Natural killer cell (primary cell): Measurements from ENCODE around the gene ASIC5. TPM values are rescaled to one million over a fixed set of nuclear protein-coding genes. Genes with fewer than 3 reads are reported as not detected.

Experiments used
- ATAC-seq, 3 donors: fragments of 150-1000 bp in 2 of 3; fragments of 200-7000 bp in 1 of 3; cut with Tn5 transposase; 1 replicate in 1 of 3; 2 replicates in 2 of 3; pipeline ENCODE4 v1.10.0; 2021; ENCODE audit warnings: mild to moderate bottlenecking in 2 of 3, moderate library complexity in 2 of 3
- DNase-seq, 2 donors: peaks; one replicate each; pipeline versions ENCODE4 v3.0.0 to v3.0.0-alpha.2; 2013 to 2021; ENCODE audit warnings: mixed read lengths in 1 of 2
- H3K27ac ChIP-seq: one replicate; pipeline ENCODE4 v1.5.1; 2013; ENCODE audit warnings: mild to moderate bottlenecking, low read length
- H3K27me3 ChIP-seq: one replicate; pipeline ENCODE4 v1.6.1; 2013; ENCODE audit warnings: low read length; ENCODE audit not compliant: control insufficient read depth, insufficient read depth
- H3K36me3 ChIP-seq: one replicate; pipeline ENCODE4 v1.6.1; 2013; ENCODE audit warnings: low read length; ENCODE audit not compliant: control insufficient read depth, insufficient read depth
- H3K4me1 ChIP-seq: one replicate; pipeline ENCODE4 v1.6.1; 2013; ENCODE audit warnings: low read length; ENCODE audit not compliant: control insufficient read depth, insufficient read depth
- H3K4me3 ChIP-seq: one replicate; pipeline ENCODE4 v1.5.1; 2013; ENCODE audit warnings: low read length
- H3K9me3 ChIP-seq: one replicate; pipeline ENCODE4 v1.6.1; 2013; ENCODE audit warnings: low read length; ENCODE audit not compliant: control insufficient read depth, insufficient read depth
- H3K27ac Mint-ChIP-seq, 2 donors: one replicate each; pipeline ENCODE4 v1.8.0; 2022; ENCODE audit warnings: mild to moderate bottlenecking in 2 of 2, mixed read lengths in 2 of 2, moderate library complexity in 1 of 2
- H3K27me3 Mint-ChIP-seq, 2 donors: one replicate each; pipeline ENCODE4 v1.8.0; 2022; ENCODE audit warnings: low read depth in 2 of 2, mixed read lengths in 2 of 2
- H3K36me3 Mint-ChIP-seq: one replicate; pipeline ENCODE4 v1.8.0; 2022; ENCODE audit warnings: mixed read lengths
- H3K4me1 Mint-ChIP-seq, 2 donors: one replicate each; pipeline ENCODE4 v1.8.0; 2022; ENCODE audit warnings: mixed read lengths in 2 of 2
- H3K4me3 Mint-ChIP-seq: one replicate; pipeline ENCODE4 v1.8.0; 2022; ENCODE audit warnings: mild to moderate bottlenecking, moderate library complexity, mixed read lengths
- H3K9me3 Mint-ChIP-seq, 2 donors: one replicate each; pipeline ENCODE4 v1.8.0; 2022; ENCODE audit warnings: mixed read lengths in 2 of 2
- CTCF ChIP-seq: fragments of 200-600 bp; IDR thresholded peaks from one replicate; pipeline ENCODE4 v1.8.0; 2022; ENCODE audit warnings: antibody characterized with exemption
- WGBS: methylation state at CpG from one replicate; pipeline ENCODE4 v1.1.7; 2013; ENCODE audit warnings: missing lambda C conversion rate; ENCODE audit not compliant: insufficient coverage; 5-methylcytosine and 5-hydroxymethylcytosine counted together
- intact Hi-C: fragments of 100-400 bp; cut with micrococcal nuclease; formaldehyde crosslinking; loops from one replicate; pipeline ENCODE4 v1.14.2; 2022
- total RNA-seq, 4 donors: library from RNA; stranded (reverse); fragments of 120-200 nt in 1 of 4; gene quantifications; one replicate each; pipeline versions ENCODE4 v1.2.3 to v1.2.4, GENCODE V29; 2013 to 2022

Gene ASIC5
- total RNA-seq, 3 donors from 2014 or later (not counting 1 experiment from before 2014, with no cell fraction given) = not detected

GRCh38 chr4:155787113-155787710 lies 78.9 kb downstream of the ASIC5 start:
- no peaks in the 10 kb centered on the region for H3K9me3 Mint-ChIP-seq
- H3K27ac ChIP-seq = no peak overlapping the region
- no peaks in the 10 kb centered on the region for H3K4me1 ChIP-seq
- H3K27me3 Mint-ChIP-seq = no peaks in the 10 kb centered on the region
- H3K4me3 Mint-ChIP-seq = no peak overlapping the region
- 18% methylated on average over 2 of the region's 5 CpGs for WGBS
- intact Hi-C loops = loop anchor here (1.0 to 5.0 kb wide), 4 partner anchors 258 to 1235 kb away; no protein-coding TSS in a partner anchor
- H3K4me1 Mint-ChIP-seq = peaks cover 5% of the 10 kb centered on the region in 2 donors
- H3K36me3 ChIP-seq = no peaks in the 10 kb centered on the region
- no peaks in the 10 kb centered on the region for H3K27me3 ChIP-seq
- H3K36me3 Mint-ChIP-seq = no peaks in the 10 kb centered on the region
- H3K27ac Mint-ChIP-seq = no peak overlapping the region
- TF ChIP-seq CTCF = peak; percentile 81
- peak in 1 of 2 donors; percentile 48 for DNase-seq
- peak; percentile 75 to 97 (median 95) for ATAC-seq
- H3K9me3 ChIP-seq = no peaks in the 10 kb centered on the region
- no peak overlapping the region for H3K4me3 ChIP-seq

DNA sequence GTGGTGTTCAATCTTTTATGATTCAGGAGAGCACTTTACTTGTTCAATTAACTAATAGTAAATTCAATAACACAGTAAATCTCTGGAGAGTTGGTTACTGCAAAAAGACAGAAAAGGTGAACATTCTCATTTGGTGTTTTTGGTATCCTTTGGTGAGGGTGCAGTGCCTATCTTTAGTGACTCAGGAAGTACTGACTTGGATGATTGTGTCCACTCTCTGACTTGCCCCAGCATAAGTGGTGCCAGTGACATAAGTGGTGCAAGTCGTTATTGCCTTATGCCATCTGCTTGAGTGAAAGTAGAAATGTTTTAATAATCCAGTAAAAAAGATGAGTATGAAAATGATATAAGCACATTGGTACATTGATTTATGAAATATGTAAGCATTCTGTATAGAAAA lies 80.2 kb downstream of the ASIC5 start:
- intact Hi-C loops = loop anchor here (5.0 kb wide), 1 partner anchor 804 kb away; no protein-coding TSS in a partner anchor
- no peak for TF ChIP-seq CTCF
- Mint-ChIP-seq H3K9me3 (no peaks in the 10 kb centered on the region), H3K4me3 (no peak overlapping the region), H3K4me1 (peaks cover 5% of the 10 kb centered on the region in 2 donors), H3K36me3 (no peaks in the 10 kb centered on the region), H3K27me3 (no peaks in the 10 kb centered on the region), H3K27ac (no peak overlapping the region)
- Histone ChIP-seq H3K36me3 (no peaks in the 10 kb centered on the region), H3K27me3 (no peaks in the 10 kb centered on the region), H3K27ac (no peak overlapping the region), H3K4me1 (no peaks in the 10 kb centered on the region), H3K9me3 (no peaks in the 10 kb centered on the region), H3K4me3 (no peak overlapping the region)
- WGBS = 43% methylated on average over 1 of the region's 1 CpG
- DNase-seq = no peak
- no peak for ATAC-seq

DNA sequence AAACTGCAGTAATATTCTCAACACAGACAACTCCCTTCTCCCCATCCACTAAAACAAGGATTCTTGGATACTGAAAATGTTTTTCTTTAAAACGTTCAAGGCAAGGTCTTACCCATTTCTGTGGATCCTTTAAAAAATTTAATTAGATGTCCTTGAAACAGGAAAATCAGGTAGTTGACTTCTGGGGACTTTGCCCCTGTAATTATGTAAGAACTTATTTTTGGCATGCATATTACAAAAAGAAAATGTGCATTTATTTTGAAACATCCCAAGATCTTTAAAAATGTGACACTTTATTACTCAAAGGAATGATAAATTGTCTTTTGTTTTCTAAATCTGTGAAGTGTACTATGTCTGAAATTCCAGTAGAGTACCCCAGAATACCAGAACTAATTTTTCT lies 81.4 kb downstream of the ASIC5 start:
- TF ChIP-seq CTCF = no peak
- no peaks in the 10 kb centered on the region for H3K36me3 ChIP-seq
- Mint-ChIP-seq H3K4me1 (peaks cover 5% of the 10 kb centered on the region in 2 donors), H3K27ac (no peak overlapping the region), H3K36me3 (no peaks in the 10 kb centered on the region), H3K9me3 (no peaks in the 10 kb centered on the region), H3K4me3 (no peak overlapping the region), H3K27me3 (no peaks in the 10 kb centered on the region)
- no peak overlapping the region for H3K4me3 ChIP-seq
- ATAC-seq (no peak), DNase-seq (no peak)
- no peaks in the 10 kb centered on the region for H3K9me3 ChIP-seq
- no peaks in the 10 kb centered on the region for H3K27me3 ChIP-seq
- intact Hi-C loops = loop anchor here (5.0 kb wide), 1 partner anchor 802 kb away; no protein-coding TSS in a partner anchor
- 83% methylated on average over 1 of the region's 1 CpG for WGBS
- H3K27ac ChIP-seq = no peak overlapping the region
- no peaks in the 10 kb centered on the region for H3K4me1 ChIP-seq
